HG03565 (cell line): ENCODE results near the gene HOXB4.

ENCODE experiments used
- ATAC-seq: cut with Tn5 transposase; IDR thresholded peaks from one replicate; pipeline ENCODE4 v1.9.1; 2021; ENCODE audit warnings: mild to moderate bottlenecking, moderate library complexity; ENCODE audit not compliant: unreplicated experiment

The HOXB4 gene

GRCh38 chr17:48561884-48562810 is 16.0 kb downstream of the HOXB4 start:
- no peak for ATAC-seq

GRCh38 chr17:48559840-48560817 is 18.0 kb downstream of the HOXB4 start:
- no peak for ATAC-seq

GRCh38 chr17:48559122-48559839 is 18.9 kb downstream of the HOXB4 start:
- no peak for ATAC-seq

- ATAC-seq = no peak
Observed at GRCh38 chr17:48558831-48559121, 19.4 kb downstream of the HOXB4 start.

GRCh38 chr17:48558057-48558830 is 19.9 kb downstream of the HOXB4 start:
- no peak for ATAC-seq

GRCh38 chr17:48556576-48557401 is 21.4 kb downstream of the HOXB4 start:
- no peak for ATAC-seq

- ATAC-seq = no peak
Observed at GRCh38 chr17:48556229-48556575, 21.9 kb downstream of the HOXB4 start.

- ATAC-seq = no peak
Observed at GRCh38 chr17:48555258-48556228, 22.6 kb downstream of the HOXB4 start.

GRCh38 chr17:48554412-48555257 is 23.5 kb downstream of the HOXB4 start:
- no peak for ATAC-seq

GRCh38 chr17:48553826-48554225 is 24.3 kb downstream of the HOXB4 start:
- ATAC-seq = no peak

- ATAC-seq = no peak
Observed at GRCh38 chr17:48553190-48553547, 25.0 kb downstream of the HOXB4 start.

- ATAC-seq = no peak
Observed at GRCh38 chr17:48552466-48553189, 25.5 kb downstream of the HOXB4 start.

- no peak for ATAC-seq
Observed at GRCh38 chr17:48551596-48552465, 26.3 kb downstream of the HOXB4 start.

GRCh38 chr17:48551214-48551555 is 27.0 kb downstream of the HOXB4 start:
- no peak for ATAC-seq

GRCh38 chr17:48550502-48551213 is 27.5 kb downstream of the HOXB4 start:
- no peak for ATAC-seq
